GM12801 (cell line): ENCODE results near the gene PURA.

ENCODE experiments used
- CTCF ChIP-seq: IDR thresholded peaks from one replicate; pipeline ENCODE4 v1.5.1; 2011; ENCODE audit warnings: control low read depth; ENCODE audit not compliant: insufficient read length; ENCODE audit errors: extremely low read depth

PURA gene

GRCh38 chr5:140153905-140154304 lies 40.0 kb downstream of the PURA start:
- no peak for TF ChIP-seq CTCF

- TF ChIP-seq CTCF = no peak
These were observed 43.3 kb downstream of the PURA start for GRCh38 chr5:140157032-140157781.

- no peak for TF ChIP-seq CTCF
These were observed 45.4 kb downstream of the PURA start for GRCh38 chr5:140159014-140159927.

- TF ChIP-seq CTCF = no peak
These were observed 48.4 kb downstream of the PURA start for GRCh38 chr5:140162275-140162674.

- no peak for TF ChIP-seq CTCF
These were observed 48.9 kb downstream of the PURA start for GRCh38 chr5:140162781-140163180.

- no peak for TF ChIP-seq CTCF
These were observed 51.4 kb downstream of the PURA start for GRCh38 chr5:140165101-140165922.

GRCh38 chr5:140165923-140166270 lies 52.0 kb downstream of the PURA start:
- no peak for TF ChIP-seq CTCF
